ENCODE results near the gene ACSS1.

DNA sequence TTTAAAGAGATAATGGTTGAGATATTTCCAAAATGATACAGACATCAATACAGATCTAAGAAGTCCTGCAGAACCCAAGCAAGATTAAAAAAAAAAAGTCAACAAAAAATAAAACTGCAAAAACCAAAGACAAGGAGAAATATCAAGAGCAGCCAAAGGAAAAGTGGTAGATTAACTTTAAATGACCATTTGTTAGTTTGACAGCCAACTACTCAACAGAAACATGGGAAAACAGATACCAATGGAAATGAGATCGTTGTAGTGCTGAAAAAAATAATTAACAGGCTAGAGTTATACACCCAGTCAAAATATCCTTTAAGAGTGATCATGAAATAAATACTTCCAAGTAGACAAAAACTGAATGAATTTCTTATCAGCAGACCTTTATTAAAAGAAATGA is 54.9 kb downstream of the ACSS1 start:
- TF ChIP-seq, protein P1, sequence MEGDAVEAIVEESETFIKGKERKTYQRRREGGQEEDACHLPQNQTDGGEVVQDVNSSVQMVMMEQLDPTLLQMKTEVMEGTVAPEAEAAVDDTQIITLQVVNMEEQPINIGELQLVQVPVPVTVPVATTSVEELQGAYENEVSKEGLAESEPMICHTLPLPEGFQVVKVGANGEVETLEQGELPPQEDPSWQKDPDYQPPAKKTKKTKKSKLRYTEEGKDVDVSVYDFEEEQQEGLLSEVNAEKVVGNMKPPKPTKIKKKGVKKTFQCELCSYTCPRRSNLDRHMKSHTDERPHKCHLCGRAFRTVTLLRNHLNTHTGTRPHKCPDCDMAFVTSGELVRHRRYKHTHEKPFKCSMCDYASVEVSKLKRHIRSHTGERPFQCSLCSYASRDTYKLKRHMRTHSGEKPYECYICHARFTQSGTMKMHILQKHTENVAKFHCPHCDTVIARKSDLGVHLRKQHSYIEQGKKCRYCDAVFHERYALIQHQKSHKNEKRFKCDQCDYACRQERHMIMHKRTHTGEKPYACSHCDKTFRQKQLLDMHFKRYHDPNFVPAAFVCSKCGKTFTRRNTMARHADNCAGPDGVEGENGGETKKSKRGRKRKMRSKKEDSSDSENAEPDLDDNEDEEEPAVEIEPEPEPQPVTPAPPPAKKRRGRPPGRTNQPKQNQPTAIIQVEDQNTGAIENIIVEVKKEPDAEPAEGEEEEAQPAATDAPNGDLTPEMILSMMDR (conservative IDR thresholded peaks at IDR 0.05; ENCODE audit: low read length), result no peak
- TF ChIP-seq EZH2phosphoT487 (IDR thresholded peaks at IDR 0.05; ENCODE audit: borderline replicate concordance), result no peak

All from Loucy (cell line).